ENCODE data around the gene NFIC.
"Not testable (repeated sequence)": the region's sequence is repeated elsewhere in the genome, so short reads cannot be mapped to it uniquely, and the experiment has no call there.

Gene NFIC

GRCh38 chr19:3365836-3366752 lies at the start of gene NFIC:
Gene NFIC, plus strand, starts transcription at chr19:3366583. Its CDS starts 54 bp downstream, at chr19:3366637.
- DNase-seq, result peak; percentile 87

- DNase-seq, result no peak
Observed at GRCh38 chr19:3316659-3317207, 49.6 kb upstream of the NFIC start.

GRCh38 chr19:3319643-3320353 lies 46.6 kb upstream of the NFIC start:
- no peak for DNase-seq

- DNase-seq, result no peak
Observed at GRCh38 chr19:3320354-3320670, 46.1 kb upstream of the NFIC start.

DNA sequence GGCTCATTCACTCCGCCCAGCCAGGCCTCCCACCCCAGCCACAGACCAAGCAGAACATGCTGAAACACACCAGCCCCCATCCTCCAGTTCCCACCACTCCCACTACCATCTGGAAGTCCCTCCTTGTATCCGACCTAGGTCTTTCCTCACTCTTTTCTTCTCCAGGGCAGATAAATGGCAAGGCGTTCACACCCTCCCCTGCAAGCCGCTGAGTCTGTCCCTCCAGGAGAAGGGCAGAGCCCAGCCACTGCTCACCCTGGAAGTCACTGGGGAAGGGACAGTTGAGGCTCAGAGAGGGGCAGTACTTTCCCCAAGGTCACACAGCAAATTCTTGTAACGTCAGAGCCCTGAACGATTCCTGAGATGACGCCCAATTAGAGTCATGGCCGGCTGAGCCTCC lies 45.5 kb upstream of the NFIC start:
- DNase-seq, result no peak

DNA sequence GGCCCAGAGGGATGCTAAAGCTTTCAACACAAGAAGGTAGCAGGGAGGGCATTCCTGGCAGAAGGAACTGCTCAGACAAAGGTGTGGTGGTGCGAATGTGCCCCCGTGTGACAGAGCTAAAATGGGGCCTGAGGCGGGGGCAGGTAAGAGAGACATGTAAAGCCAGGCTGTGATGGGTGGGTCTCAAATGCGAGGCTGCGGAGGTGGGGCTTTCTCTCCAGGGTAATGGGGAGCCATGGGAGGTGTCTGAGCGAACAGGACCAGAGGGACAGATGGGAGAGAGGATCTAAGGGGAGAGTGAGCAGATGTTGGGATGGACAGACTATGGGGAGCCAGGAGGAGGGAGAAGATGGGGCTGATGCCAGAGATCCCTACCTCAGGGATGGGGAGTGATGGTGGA lies 44.7 kb upstream of the NFIC start:
- DNase-seq, result no peak

- no peak for DNase-seq
Observed at GRCh38 chr19:3322199-3322978, 44.0 kb upstream of the NFIC start.

DNA sequence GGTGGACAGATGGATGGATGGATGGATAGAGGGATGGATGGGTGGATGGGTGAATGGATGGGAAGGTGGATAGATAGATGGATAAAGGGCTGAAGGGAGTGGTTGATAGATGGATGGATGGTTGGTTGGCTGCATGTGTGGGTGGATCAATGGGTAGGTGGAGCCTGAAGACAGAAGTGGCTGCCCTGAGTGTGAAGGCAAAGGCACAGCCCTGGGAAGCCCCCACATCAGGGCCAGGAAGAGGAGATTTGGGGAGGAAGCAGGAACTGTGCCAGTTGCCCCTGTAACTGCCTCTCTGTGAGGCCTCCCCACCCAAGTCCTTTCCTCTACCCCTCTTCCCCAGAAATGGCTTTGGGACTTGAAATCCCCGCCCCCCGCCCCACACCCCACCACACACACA lies 43.4 kb upstream of the NFIC start:
- no peak for DNase-seq

DNA sequence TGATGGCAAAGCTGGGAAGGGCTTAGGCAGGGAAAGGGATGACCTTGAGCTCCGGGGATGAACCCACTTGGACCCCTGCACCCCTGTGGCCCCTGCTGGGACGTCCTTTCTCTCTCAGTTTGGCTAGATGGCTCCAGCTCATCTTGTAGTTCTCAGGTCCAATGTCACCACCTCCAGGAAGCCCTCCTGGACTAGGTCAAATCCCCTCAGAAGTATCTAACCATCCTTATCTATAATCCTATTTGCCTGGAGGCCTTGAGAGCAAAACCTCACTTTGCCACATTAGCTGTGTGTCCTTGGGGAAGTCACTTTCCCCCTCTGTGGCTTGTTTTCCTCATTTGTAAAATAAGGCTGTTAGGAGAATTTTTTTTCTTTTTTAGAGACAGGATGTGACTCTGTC lies 42.7 kb upstream of the NFIC start:
- no peak for DNase-seq

- DNase-seq, result no peak
Observed at GRCh38 chr19:3324405-3324856, 42.0 kb upstream of the NFIC start.

DNA sequence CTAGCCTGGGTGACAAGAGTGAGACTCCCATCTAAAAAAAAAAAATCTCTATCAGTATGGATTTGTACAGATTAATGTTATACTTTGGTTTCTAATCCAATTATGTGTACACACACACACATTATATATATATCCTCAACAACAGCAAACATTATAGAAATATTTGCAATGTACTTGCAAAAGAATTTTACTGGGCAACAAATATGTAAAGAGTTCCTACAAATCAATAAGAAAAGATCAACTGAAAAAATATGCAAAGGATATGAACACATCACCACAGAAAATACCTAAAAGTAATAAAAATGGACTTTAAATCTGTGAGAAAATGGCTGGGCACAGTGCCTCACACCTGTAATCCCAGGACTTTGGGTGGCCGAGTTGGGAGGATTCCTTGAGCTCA lies 40.9 kb upstream of the NFIC start:
- no peak for DNase-seq

DNA sequence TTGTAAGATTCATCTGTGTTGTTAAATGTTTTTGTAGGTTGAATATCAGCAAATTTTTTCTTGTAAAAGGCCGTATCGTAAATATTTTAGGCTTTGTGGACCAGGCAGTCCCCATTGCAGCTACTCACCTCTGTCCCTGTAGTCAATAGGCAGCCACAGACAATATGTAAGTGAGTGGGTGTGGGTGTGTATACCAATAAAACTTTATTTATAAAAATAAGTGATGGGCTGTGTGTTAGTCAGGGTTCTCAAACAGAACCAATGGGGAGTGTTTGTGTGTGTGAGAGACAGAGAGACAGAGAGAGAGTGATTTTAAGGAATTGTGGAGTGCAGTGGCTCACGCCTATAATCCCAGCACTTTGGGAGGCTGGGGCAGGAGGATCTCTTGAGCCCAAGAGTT lies 37.6 kb upstream of the NFIC start:
- no peak for DNase-seq

GRCh38 chr19:3330047-3330446 lies 36.3 kb upstream of the NFIC start:
- no peak for DNase-seq

- DNase-seq, result not testable (repeated sequence)
Observed at GRCh38 chr19:3332232-3332631, 34.2 kb upstream of the NFIC start.

- DNase-seq, result no peak
Observed at GRCh38 chr19:3333020-3333583, 33.3 kb upstream of the NFIC start.

- no peak for DNase-seq
Observed at GRCh38 chr19:3333662-3334061, 32.7 kb upstream of the NFIC start.

GRCh38 chr19:3334749-3335430 lies 31.5 kb upstream of the NFIC start:
- DNase-seq, result not testable (repeated sequence)

- DNase-seq, result no peak
Observed at GRCh38 chr19:3335431-3336350, 30.7 kb upstream of the NFIC start.

GRCh38 chr19:3336351-3336679 lies 30.1 kb upstream of the NFIC start:
- DNase-seq, result no peak

DNA sequence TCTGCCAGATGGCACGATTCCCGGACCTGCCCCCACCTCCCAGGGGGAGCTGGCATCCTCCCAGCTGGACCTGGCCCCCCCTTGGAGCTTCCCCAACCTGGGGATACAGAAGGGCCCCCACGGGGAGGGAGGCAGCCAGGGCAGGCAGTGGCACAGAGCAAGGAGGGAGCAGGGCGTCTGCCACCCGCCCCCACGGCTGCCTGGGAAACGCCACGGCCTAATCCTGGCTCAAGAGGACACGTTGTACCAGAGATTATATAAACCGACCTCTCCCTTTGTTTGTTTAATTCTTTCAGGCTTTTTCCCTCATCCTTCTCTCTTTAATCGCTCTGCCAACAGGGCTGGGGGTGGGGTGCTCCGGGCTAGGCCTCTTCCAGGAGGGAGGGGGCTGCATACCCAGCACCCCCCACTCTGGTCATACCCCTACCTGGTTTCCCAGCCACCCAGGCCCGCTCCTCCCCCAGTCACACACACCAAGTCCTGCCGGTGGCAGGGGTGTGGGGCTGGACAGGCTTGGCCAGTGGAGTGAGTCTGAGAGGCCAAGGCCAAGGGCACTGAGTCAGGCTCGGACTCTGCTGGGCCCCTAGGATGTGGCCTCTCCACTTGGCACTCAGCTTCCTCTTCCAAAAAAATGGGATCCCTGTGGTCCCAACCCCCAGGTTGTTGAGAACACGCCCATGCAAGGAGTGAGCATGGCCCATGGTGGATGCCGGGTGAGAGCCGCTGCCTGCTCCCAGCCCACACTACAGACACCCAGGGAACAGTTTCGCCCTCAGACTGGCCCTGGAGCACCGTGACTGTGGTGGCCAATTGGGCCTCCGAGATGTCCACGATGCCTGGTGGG lies 29.5 kb upstream of the NFIC start:
- DNase-seq, result no peak
